ENCODE measurements around the gene LPAR5. TPM values are rescaled to one million over a fixed set of nuclear protein-coding genes. Genes with fewer than 3 reads are reported as not detected.

The LPAR5 gene
- total and polyA plus RNA-seq, 2 of the 13 experiments (the other 11 are each of a cell fraction or from before 2014, with no cell fraction given), result 0.09 to 0.32 TPM

GRCh38 chr12:6662906-6663742 lies 27.4 kb upstream of the LPAR5 start, which contains the start of gene ING4 (continued):
- TF ChIP-seq ZNF281 (CRISPR knock-in tag; IDR thresholded peaks at IDR 0.05; ENCODE audit: borderline replicate concordance) (peak; percentile 4; the same call in 1 of the 2 replicates), THAP9 (CRISPR knock-in tag; IDR thresholded peaks at IDR 0.05; ENCODE audit: borderline replicate concordance) (peak; percentile 91; the same call in 1 of the 2 replicates), ETS1 (CRISPR knock-in tag; IDR thresholded peaks at IDR 0.05) (no peak), NFE2L1 (CRISPR knock-in tag; IDR thresholded peaks at IDR 0.05; ENCODE audit: borderline replicate concordance) (no peak), POGK (CRISPR knock-in tag; conservative IDR thresholded peaks at IDR 0.05) (peak; percentile 31; the same call in 1 of the 2 replicates), ZNF282 (IDR thresholded peaks at IDR 0.05; ENCODE audit: partially characterized antibody) (no peak), TRIM22 (IDR thresholded peaks at IDR 0.05) (no peak), PTBP1 (IDR thresholded peaks at IDR 0.05; ENCODE audit: low read depth, low read length, poor library complexity, severe bottlenecking) (no peak), HNRNPLL (IDR thresholded peaks at IDR 0.05; ENCODE audit: low read depth, low read length, poor library complexity, severe bottlenecking) (no peak), SOX13 (IDR thresholded peaks at IDR 0.05) (no peak), SOX13 (CRISPR knock-in tag; conservative IDR thresholded peaks at IDR 0.05 in 1 of 2, IDR thresholded peaks at IDR 0.05 in 1 of 2) (0 out of 4 replicates have a peak, but pooled peaks of 1 of the 2 experiments have one; percentile 40), ZNF335 (CRISPR knock-in tag; IDR thresholded peaks at IDR 0.05) (peak; percentile 62; the same call in 1 of the 2 replicates), TCF12 (IDR thresholded peaks at IDR 0.05) (no peak), TCF12 (CRISPR knock-in tag; IDR thresholded peaks at IDR 0.05) (0 out of 2 replicates have a peak, but pooled peaks have one; percentile 32), ZFP91 (CRISPR knock-in tag; IDR thresholded peaks at IDR 0.05; ENCODE audit: borderline replicate concordance) (peak; percentile 85)

Data from HepG2 (cell line).